H54 (cell line): ENCODE data around the gene SH3BP5.

ENCODE experiments used
- DNase-seq: peaks from one replicate; pipeline ENCODE4 v3.0.0; 2011; ENCODE audit warnings: low spot score, mixed read lengths; ENCODE audit not compliant: insufficient read length
- FAIRE-seq: peaks from 3 replicates; lab custom pipeline; 2011; peaks lifted over from hg19 to GRCh38; lab: Jason Lieb, UNC
- POLR2A ChIP-seq: IDR thresholded peaks from 2 replicates; pipeline ENCODE4 v1.6.1; 2011; ENCODE audit warnings: low read depth, mild to moderate bottlenecking, low read length

SH3BP5 gene

DNA sequence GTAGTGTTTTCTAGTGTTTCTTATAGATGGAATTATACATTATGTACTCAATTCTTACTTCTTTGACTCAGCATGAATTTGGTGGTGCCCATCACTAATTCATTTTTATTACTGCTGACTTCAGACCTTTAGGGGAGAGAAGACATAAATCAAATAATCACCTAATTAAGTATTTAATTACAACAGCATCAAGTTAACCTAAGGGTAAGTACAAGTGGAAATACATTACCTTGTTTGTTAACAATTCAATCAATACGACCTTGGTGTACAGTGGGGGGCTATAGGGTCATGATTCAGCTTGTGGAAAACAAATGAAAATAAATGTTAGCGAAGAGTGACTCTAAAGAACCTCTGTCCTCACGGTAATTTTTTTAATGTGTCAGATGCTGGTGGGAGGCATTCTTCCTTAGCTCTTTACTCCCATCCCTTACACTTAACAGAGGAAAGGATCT is 126.9 kb downstream of the SH3BP5 start:
- no peak for TF ChIP-seq POLR2A

More for the DNA sequence above, 126.9 kb downstream of the SH3BP5 start:
- DNase-seq, result no peak
- no peak for FAIRE-seq
